ENCODE results near the gene PFKFB2. TPM values are rescaled to one million over a fixed set of nuclear protein-coding genes. Genes with fewer than 3 reads are reported as not detected.

The PFKFB2 gene
- polyA plus RNA-seq, 4 donors = 20.0 to 38.5 (median 25.8) TPM

DNA sequence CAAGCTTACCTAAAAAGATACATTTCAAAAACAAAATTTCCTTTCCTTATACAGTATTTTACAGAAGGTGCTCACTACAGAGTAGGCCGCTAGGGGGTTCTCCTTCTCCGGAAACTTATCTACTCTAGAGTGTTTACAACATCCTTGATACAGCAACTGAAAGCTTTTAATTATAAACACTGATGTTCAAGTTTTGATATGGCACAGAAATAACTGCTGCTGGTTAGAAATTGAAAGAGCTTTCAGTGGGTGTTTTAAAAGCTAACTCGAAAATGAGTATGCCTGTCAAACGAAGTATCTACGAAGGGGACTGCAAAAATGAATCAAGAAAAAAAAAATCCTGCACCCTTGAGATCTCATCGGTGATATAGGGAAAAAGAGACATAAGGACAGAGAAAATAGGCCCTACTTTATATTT, 3.1 kb upstream of the PFKFB2 start:
- WGBS, 3 donors = 0% methylated on average over 6 of the region's 6 CpGs
- Histone ChIP-seq H3K36me3 (ENCODE audit: control insufficient read depth in 3 of 3, insufficient read depth in 2 of 3, low read depth in 1 of 3, low read length in 3 of 3) (peaks cover 2 to 4% (median 3%) of the 10 kb centered on the region in 3 donors), H3K4me1 (ENCODE audit: control insufficient read depth in 3 of 3, insufficient read depth in 2 of 3, low read depth in 1 of 3, low read length in 2 of 3) (peaks cover 1 to 33% (median 8%) of the 10 kb centered on the region in 3 donors), H3K4me3 (ENCODE audit: low read depth in 1 of 3, low read length in 3 of 3) (peak overlapping the region; percentile 80 to 98 (median 86)), H3K27ac (ENCODE audit: low read depth in 1 of 3, low read length in 2 of 3) (peak overlapping the region; percentile 79 to 98 (median 94)), H3K27me3 (ENCODE audit: control insufficient read depth in 3 of 3, insufficient read depth in 3 of 3, low read length in 3 of 3) (no peaks in the 10 kb centered on the region), H3K9me3 (ENCODE audit: control insufficient read depth in 2 of 2, insufficient read depth in 1 of 2, low read depth in 1 of 2, low read length in 1 of 2) (no peaks in the 10 kb centered on the region)
- DNase-seq (peak; percentile 75 to 78), FAIRE-seq (no peak)

DNA sequence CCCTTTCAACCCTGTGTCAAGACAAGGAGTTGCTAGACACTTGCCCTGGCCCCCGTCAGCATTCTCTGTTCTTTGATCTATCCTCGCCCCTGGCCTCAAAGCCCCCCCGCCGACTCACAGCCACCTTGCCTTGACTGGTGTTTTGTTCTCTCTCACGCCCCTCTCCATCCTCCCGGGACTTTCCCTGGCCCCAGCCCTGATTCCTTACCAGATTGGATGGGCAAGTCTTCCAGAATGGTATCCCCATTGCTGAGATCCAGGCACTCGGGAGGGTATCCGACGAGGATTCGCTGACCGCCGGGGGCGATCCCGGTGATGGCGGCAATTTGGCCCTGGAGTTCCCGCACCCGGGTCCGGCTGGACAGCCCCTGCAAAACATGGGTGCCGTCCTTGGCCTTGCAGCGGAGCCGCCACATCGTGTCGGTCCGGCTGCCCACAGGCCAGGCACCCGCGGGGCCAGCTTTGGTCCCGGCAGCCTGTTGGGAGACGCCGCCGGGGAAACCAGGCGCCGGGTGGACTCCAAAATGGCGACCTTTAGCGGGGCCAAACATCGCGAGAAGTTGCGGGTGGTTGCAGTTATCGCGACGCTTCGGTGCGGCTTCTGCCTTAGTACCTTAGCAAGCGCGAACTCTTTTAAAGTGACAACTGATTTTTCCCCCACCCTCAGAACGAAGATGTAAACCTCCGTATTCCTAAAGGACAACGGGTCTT, 2.4 kb upstream of the PFKFB2 start:
- FAIRE-seq = no peak
- 0 to 1% (median 0%) methylated on average over 47 of the region's 47 CpGs for WGBS, 3 donors
- Histone ChIP-seq H3K27me3 (ENCODE audit: control insufficient read depth in 3 of 3, insufficient read depth in 3 of 3, low read length in 3 of 3) (no peaks in the 10 kb centered on the region), H3K36me3 (ENCODE audit: control insufficient read depth in 3 of 3, insufficient read depth in 2 of 3, low read depth in 1 of 3, low read length in 3 of 3) (peaks cover 1 to 4% (median 3%) of the 10 kb centered on the region in 3 donors), H3K27ac (ENCODE audit: low read depth in 1 of 3, low read length in 2 of 3) (peak overlapping the region; percentile 79 to 98 (median 94)), H3K9me3 (ENCODE audit: control insufficient read depth in 2 of 2, insufficient read depth in 1 of 2, low read depth in 1 of 2, low read length in 1 of 2) (no peaks in the 10 kb centered on the region), H3K4me3 (ENCODE audit: low read depth in 1 of 3, low read length in 3 of 3) (peak overlapping the region; percentile 80 to 98 (median 86)), H3K4me1 (ENCODE audit: control insufficient read depth in 3 of 3, insufficient read depth in 2 of 3, low read depth in 1 of 3, low read length in 2 of 3) (peaks cover 1 to 38% (median 10%) of the 10 kb centered on the region in 3 donors)
- peak; percentile 92 to 97 for DNase-seq

DNA sequence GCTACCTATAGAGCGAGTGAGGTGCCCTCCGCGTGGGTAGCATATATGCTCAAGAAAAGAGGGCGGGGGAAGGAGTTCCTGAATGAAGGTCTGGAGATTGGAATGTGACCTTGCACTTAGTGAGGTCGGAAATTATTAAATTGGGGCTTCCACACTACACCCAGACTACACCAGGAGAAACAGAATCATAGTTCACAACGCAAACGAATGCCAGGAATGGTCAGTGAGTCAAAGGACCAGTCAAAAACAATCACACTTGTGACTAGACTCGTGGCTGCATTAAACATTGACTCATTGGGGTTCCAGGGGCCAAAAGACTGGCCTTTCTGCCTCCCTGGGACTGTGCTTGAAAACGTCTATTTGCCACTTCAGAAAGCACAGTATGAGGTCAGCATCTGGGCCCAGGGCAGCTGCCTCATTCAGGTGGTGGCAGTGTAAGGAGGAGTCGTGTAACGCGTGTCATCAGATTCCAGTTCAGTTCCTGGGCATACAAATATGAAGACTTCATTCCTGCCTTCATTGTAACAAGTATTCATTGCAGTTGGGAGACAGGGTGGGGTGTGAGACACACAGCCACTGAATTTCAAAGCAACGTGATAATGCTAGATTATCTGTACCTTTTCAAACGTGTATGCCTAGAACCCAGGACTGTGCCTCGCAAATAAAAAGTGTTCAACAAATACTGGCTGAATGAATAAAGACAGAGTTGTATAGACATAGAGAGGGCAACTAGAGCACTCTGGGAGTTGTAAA, 1.7 kb upstream of the PFKFB2 start, which contains the start of gene YOD1:
Gene YOD1, minus strand, starts transcription at position 18 of the 753 bp plus-strand sequence. CDS start 178 bp downstream, outside the sequence.
- FAIRE-seq (no peak), DNase-seq (peak in 1 of 2 donors; percentile 63)

DNA sequence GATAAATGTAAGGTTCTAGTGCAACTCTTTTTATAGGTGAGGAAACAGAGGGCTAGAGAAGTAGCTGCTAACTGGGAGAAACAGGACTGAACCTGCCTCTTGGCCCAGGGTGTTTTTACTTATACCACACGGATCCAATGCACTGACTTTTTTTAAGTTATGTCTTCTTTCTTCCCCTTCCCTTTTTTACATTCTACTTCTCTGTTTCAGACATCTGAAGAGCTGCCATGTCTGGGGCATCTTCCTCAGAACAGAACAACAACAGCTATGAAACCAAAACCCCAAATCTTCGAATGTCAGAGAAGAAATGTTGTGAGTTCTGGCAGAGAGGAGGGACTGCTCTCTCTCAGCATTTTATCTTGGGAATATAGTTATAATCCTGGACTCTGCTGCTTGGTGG, 1.4 kb downstream of the PFKFB2 start:
- peak overlapping the region; percentile 60 to 91 (median 65) for H3K27ac ChIP-seq (ENCODE audit: low read depth in 1 of 3, low read length in 2 of 3)
- H3K27me3 ChIP-seq (ENCODE audit: control insufficient read depth in 3 of 3, insufficient read depth in 3 of 3, low read length in 3 of 3) = no peaks in the 10 kb centered on the region
- 27 to 34% (median 28%) methylated on average over 2 of the region's 2 CpGs for WGBS, 3 donors
- peaks cover 1 to 50% (median 8%) of the 10 kb centered on the region in 3 donors for H3K4me1 ChIP-seq (ENCODE audit: control insufficient read depth in 3 of 3, insufficient read depth in 2 of 3, low read depth in 1 of 3, low read length in 2 of 3)
- H3K9me3 ChIP-seq (ENCODE audit: control insufficient read depth in 2 of 2, insufficient read depth in 1 of 2, low read depth in 1 of 2, low read length in 1 of 2) = no peaks in the 10 kb centered on the region
- peaks cover 0 to 8% (median 0%) of the 10 kb centered on the region in 3 donors for H3K36me3 ChIP-seq (ENCODE audit: control insufficient read depth in 3 of 3, insufficient read depth in 2 of 3, low read depth in 1 of 3, low read length in 3 of 3)
- no peak for FAIRE-seq
- H3K4me3 ChIP-seq (ENCODE audit: low read depth in 1 of 3, low read length in 3 of 3) = peak overlapping the region in 1 of 3 donors; percentile 77
- no peak for DNase-seq

More for the DNA sequence above, 1.7 kb upstream of the PFKFB2 start, which contains the start of gene YOD1:
- 20 to 45% (median 27%) methylated on average over 15 of the region's 15 CpGs for WGBS, 3 donors
- Histone ChIP-seq H3K9me3 (ENCODE audit: control insufficient read depth in 2 of 2, insufficient read depth in 1 of 2, low read depth in 1 of 2, low read length in 1 of 2) (no peaks in the 10 kb centered on the region), H3K36me3 (ENCODE audit: control insufficient read depth in 3 of 3, insufficient read depth in 2 of 3, low read depth in 1 of 3, low read length in 3 of 3) (peaks cover 0 to 4% (median 4%) of the 10 kb centered on the region in 3 donors), H3K27me3 (ENCODE audit: control insufficient read depth in 3 of 3, insufficient read depth in 3 of 3, low read length in 3 of 3) (no peaks in the 10 kb centered on the region), H3K27ac (ENCODE audit: low read depth in 1 of 3, low read length in 2 of 3) (peak within 1 kb of the TSS; percentile 79 to 98 (median 94)), H3K4me3 (ENCODE audit: low read depth in 1 of 3, low read length in 3 of 3) (peak within 1 kb of the TSS; percentile 80 to 98 (median 86)), H3K4me1 (ENCODE audit: control insufficient read depth in 3 of 3, insufficient read depth in 2 of 3, low read depth in 1 of 3, low read length in 2 of 3) (peaks cover 1 to 40% (median 8%) of the 10 kb centered on the region in 3 donors)

DNA sequence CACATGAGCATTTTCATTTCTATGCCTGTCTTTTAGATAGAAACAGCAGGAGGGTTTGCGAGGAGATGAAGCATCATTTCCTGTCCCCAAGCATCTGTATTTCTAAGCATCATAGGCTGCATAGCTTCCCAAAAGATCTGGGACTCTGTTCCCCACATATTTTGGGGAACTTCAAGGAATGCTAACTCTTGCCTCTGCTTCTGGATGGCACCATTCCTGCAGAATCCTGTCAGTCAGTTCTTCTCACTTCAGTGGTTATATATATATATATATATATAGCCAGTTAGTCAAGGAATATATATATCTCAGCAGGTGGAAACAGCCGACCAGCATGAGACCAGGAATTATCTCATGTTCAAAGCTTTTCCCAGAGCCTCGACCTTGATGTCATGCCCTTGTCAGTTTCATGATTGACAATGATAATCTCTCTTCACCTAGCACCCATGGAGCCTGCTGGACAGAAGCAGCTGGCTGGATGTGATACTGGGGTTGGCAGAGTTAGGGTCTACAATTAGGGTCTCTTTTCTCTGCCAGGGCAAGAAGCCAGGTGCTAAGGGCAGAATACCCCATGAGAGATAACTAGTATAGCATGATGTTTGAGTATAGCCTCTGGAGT, 2.4 kb downstream of the PFKFB2 start:
- Histone ChIP-seq H3K27me3 (ENCODE audit: control insufficient read depth in 3 of 3, insufficient read depth in 3 of 3, low read length in 3 of 3) (no peaks in the 10 kb centered on the region), H3K4me1 (ENCODE audit: control insufficient read depth in 3 of 3, insufficient read depth in 2 of 3, low read depth in 1 of 3, low read length in 2 of 3) (peaks cover 1 to 50% (median 8%) of the 10 kb centered on the region in 3 donors), H3K4me3 (ENCODE audit: low read depth in 1 of 3, low read length in 3 of 3) (peak overlapping the region in 1 of 3 donors; percentile 77), H3K27ac (ENCODE audit: low read depth in 1 of 3, low read length in 2 of 3) (peak overlapping the region; percentile 60 to 91 (median 91)), H3K36me3 (ENCODE audit: control insufficient read depth in 3 of 3, insufficient read depth in 2 of 3, low read depth in 1 of 3, low read length in 3 of 3) (peaks cover 0 to 17% (median 2%) of the 10 kb centered on the region in 3 donors), H3K9me3 (ENCODE audit: control insufficient read depth in 2 of 2, insufficient read depth in 1 of 2, low read depth in 1 of 2, low read length in 1 of 2) (no peaks in the 10 kb centered on the region)
- DNase-seq (peak in 1 of 2 donors; percentile 31), FAIRE-seq (no peak)
- WGBS, 3 donors = 35 to 62% (median 36%) methylated on average over 3 of the region's 3 CpGs

GRCh38 chr1:207056673-207057072, 3.6 kb downstream of the PFKFB2 start:
- Histone ChIP-seq H3K27me3 (ENCODE audit: control insufficient read depth in 3 of 3, insufficient read depth in 3 of 3, low read length in 3 of 3) (no peaks in the 10 kb centered on the region), H3K4me3 (ENCODE audit: low read depth in 1 of 3, low read length in 3 of 3) (peak overlapping the region in 2 of 3 donors; percentile 9 to 31), H3K27ac (ENCODE audit: low read depth in 1 of 3, low read length in 2 of 3) (peak overlapping the region; percentile 91 to 95 (median 91)), H3K4me1 (ENCODE audit: control insufficient read depth in 3 of 3, insufficient read depth in 2 of 3, low read depth in 1 of 3, low read length in 2 of 3) (peaks cover 1 to 46% (median 8%) of the 10 kb centered on the region in 3 donors), H3K9me3 (ENCODE audit: control insufficient read depth in 2 of 2, insufficient read depth in 1 of 2, low read depth in 1 of 2, low read length in 1 of 2) (no peaks in the 10 kb centered on the region), H3K36me3 (ENCODE audit: control insufficient read depth in 3 of 3, insufficient read depth in 2 of 3, low read depth in 1 of 3, low read length in 3 of 3) (peaks cover 0 to 23% (median 6%) of the 10 kb centered on the region in 3 donors)
- FAIRE-seq (no peak), DNase-seq (peak; percentile 91 to 96)
- 17 to 59% (median 34%) methylated on average over 6 of the region's 6 CpGs for WGBS, 3 donors

DNA sequence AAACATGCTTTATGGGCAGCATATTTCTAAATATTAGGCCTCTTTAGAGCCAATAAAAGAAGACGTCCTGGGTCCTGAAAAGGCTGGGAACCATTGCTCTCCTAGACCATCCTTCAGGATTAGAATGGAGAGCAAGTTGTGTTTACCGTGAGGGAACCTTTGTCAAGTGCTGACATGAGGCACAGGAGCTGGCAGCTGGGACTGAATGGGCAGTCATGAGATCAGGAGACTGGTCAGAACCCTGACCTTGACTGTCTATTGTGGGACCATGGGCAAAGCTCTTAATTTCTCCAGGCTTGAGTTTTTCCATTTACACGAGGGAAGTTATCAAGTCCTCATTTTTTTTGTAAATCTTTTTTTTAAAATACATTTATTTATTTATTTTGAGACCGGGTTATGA, 5.2 kb downstream of the PFKFB2 start:
- Histone ChIP-seq H3K27me3 (ENCODE audit: control insufficient read depth in 3 of 3, insufficient read depth in 3 of 3, low read length in 3 of 3) (no peaks in the 10 kb centered on the region), H3K4me3 (ENCODE audit: low read depth in 1 of 3, low read length in 3 of 3) (no peak overlapping the region), H3K4me1 (ENCODE audit: control insufficient read depth in 3 of 3, insufficient read depth in 2 of 3, low read depth in 1 of 3, low read length in 2 of 3) (peaks cover 0 to 37% (median 3%) of the 10 kb centered on the region in 3 donors), H3K9me3 (ENCODE audit: control insufficient read depth in 2 of 2, insufficient read depth in 1 of 2, low read depth in 1 of 2, low read length in 1 of 2) (no peaks in the 10 kb centered on the region), H3K27ac (ENCODE audit: low read depth in 1 of 3, low read length in 2 of 3) (no peak overlapping the region), H3K36me3 (ENCODE audit: control insufficient read depth in 3 of 3, insufficient read depth in 2 of 3, low read depth in 1 of 3, low read length in 3 of 3) (peaks cover 0 to 37% (median 17%) of the 10 kb centered on the region in 3 donors)
- DNase-seq (no peak), FAIRE-seq (no peak)
- WGBS, 3 donors = 84 to 92% (median 87%) methylated on average over 4 of the region's 4 CpGs
